ENCODE data around the gene PBX4.

Gene PBX4

DNA sequence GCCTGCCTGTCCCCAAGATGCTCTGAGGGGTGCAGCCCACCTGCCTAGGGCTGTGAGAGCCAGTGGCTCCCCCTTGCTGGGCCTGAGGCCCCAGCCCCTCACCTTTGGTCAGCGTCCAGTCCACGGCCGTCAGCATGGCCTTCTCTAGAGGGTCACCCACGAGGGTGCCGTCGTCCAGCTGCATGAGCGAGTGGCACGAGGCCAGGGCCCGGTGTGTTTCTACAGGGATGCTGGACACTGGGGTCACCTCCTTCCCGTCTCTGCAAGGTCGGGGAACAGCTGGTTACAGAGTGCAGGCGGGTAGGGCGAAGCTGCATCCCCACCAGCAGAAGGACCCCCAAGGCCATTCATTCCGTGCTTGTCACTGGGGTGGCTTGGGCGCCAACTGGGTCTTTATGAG is 36.0 kb upstream of the PBX4 start:
- in situ Hi-C loops (cut with HindIII; ENCODE audit: low sequenced_read_pairs) = no loop called here
- no peak for DNase-seq (ENCODE audit: low read depth)
- TF ChIP-seq, protein P1, sequence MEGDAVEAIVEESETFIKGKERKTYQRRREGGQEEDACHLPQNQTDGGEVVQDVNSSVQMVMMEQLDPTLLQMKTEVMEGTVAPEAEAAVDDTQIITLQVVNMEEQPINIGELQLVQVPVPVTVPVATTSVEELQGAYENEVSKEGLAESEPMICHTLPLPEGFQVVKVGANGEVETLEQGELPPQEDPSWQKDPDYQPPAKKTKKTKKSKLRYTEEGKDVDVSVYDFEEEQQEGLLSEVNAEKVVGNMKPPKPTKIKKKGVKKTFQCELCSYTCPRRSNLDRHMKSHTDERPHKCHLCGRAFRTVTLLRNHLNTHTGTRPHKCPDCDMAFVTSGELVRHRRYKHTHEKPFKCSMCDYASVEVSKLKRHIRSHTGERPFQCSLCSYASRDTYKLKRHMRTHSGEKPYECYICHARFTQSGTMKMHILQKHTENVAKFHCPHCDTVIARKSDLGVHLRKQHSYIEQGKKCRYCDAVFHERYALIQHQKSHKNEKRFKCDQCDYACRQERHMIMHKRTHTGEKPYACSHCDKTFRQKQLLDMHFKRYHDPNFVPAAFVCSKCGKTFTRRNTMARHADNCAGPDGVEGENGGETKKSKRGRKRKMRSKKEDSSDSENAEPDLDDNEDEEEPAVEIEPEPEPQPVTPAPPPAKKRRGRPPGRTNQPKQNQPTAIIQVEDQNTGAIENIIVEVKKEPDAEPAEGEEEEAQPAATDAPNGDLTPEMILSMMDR (IDR thresholded peaks at IDR 0.05; ENCODE audit: low read depth, low read length, missing control alignments) = no peak
- no peak overlapping the region for H3K4me3 ChIP-seq (ENCODE audit: low read depth, low read length)

DNA sequence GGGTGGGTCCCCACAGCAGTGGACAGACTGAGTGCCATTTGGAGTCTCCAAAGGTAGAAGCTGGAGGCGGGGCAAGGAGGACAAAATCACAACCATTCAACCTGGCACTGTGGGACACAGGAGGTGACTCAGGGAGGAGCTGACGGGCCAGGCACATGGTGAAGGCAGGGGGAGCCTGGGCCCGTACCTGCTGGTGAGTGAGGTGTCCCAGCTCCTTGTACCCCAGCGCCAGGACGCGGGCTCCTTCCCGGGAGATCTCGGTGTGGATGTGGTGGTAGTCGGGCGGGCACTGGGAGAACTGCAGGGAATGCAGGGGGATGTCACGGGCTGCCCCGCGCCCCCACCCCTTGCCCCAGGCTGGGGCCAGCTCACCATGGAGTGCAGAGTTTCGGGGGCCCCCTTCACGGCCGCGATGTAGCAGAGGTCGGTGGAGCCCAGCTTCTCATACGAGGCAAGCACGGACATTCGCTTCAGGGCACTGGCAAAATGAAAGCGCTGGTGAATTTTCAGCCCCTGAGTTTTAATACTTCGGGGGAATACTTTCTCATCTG is 35.2 kb upstream of the PBX4 start:
- TF ChIP-seq, protein P1 (IDR thresholded peaks at IDR 0.05; ENCODE audit: low read depth, low read length, missing control alignments) = no peak
- DNase-seq (ENCODE audit: low read depth) = no peak
- no peak overlapping the region for H3K4me3 ChIP-seq (ENCODE audit: low read depth, low read length)
- in situ Hi-C loops (cut with HindIII; ENCODE audit: low sequenced_read_pairs) = no loop called here

DNA sequence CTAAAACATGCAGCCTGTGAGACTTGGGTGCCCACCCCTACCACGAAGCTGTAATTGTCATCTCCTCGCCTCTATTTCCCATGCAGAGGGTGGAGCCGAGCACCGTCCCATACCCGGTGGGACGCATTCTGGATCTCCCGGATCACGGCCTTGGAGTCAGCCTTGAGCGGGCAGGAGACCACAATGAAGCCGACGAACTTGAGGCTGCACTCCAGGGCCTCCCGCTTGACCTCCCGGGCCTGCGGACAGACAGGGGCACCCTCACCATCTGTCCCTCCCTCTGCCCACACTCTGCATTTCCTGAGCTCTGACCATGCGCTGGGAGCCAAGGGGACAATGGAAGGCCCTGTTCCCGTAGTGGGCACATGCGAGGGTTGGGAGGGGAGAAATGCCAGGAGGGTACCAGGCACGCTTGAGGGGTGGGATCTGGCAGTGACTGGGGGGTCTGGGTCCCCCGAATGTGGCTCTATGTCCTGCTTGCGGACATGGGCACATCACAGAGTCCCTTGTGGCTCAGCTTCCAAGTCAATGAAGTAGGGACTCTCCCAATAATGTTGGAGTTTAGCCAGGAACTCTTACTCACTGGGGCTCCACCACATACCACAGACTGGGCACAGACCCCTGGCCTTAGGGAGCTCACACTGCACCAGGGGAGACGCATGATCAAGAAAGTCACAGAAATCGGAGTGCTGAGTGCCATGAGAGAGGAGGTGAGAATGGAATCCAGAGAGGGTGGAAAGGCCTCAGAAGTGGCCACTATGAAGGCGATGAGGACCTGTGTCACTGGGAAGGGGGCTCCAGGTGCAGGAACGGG is 34.2 kb upstream of the PBX4 start:
- in situ Hi-C loops (cut with HindIII; ENCODE audit: low sequenced_read_pairs) = no loop called here
- H3K4me3 ChIP-seq (ENCODE audit: low read depth, low read length) = no peak overlapping the region
- TF ChIP-seq, protein P1 (IDR thresholded peaks at IDR 0.05; ENCODE audit: low read depth, low read length, missing control alignments) = no peak
- DNase-seq (ENCODE audit: low read depth) = no peak

DNA sequence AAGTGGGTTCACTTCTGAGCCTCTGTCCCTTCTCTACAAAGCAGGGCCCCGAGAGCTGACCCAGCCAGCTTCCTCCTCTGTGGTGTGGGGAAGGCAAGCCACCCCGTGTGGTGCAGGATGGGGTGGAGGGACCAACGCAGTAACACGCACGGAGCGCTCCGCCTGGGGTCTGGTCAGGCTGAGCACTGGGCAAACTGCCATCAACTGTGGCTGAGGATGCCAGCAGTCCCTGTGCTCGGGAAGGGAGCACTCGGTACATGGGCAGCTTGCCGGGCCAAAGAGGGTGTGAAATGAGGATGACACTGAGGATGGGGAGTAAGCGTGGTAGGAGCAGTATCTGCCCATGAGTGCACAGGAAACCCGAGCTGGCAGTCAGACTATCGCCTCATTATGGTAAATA is 32.6 kb upstream of the PBX4 start:
- TF ChIP-seq, protein P1 (IDR thresholded peaks at IDR 0.05; ENCODE audit: low read depth, low read length, missing control alignments) = no peak
- in situ Hi-C loops (cut with HindIII; ENCODE audit: low sequenced_read_pairs) = no loop called here
- DNase-seq (ENCODE audit: low read depth) = no peak
- no peak overlapping the region for H3K4me3 ChIP-seq (ENCODE audit: low read depth, low read length)

DNA sequence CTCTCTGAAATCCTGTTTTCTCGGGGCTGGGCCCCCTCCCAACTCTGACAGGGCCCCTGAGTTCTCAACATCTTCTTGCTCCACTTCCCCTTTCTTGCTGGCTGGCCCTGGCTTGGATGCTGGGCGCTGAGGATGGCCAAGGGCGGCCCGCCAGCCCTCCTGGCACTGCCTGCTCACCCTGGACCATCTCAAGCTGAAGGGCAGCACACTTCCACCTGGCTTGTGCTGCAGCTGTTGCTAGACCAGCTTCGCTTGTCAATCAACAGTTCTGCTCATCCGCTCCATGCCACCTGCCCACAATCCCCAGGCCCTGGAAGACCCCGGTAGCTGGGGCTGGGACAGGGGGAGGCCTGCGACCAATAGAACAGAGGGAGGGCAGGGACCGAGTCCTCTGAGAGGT is 31.8 kb upstream of the PBX4 start:
- in situ Hi-C loops (cut with HindIII; ENCODE audit: low sequenced_read_pairs) = no loop called here
- TF ChIP-seq, protein P1 (IDR thresholded peaks at IDR 0.05; ENCODE audit: low read depth, low read length, missing control alignments) = no peak
- no peak for DNase-seq (ENCODE audit: low read depth)
- no peak overlapping the region for H3K4me3 ChIP-seq (ENCODE audit: low read depth, low read length)

DNA sequence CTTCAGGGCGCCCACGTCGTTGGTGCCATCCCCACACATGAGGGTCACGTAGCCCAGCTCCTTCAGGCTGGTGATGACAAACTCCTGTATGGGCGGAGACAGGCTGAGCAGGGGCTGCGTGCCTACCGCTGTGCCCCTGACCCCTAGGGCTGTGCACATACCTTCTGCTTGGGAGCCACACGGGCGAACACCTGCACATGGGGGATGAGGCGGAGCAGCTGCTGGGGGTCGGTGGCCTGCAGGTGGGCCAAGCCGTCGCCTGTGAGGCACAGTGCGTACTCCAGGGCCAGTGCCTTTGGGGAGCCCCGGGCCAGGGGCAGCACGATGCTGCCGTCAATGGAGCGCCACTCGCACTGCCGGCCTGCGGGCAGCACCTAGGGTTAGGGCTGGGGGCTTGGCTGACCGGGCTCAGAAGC is 31.1 kb upstream of the PBX4 start:
- TF ChIP-seq, protein P1 (IDR thresholded peaks at IDR 0.05; ENCODE audit: low read depth, low read length, missing control alignments) = no peak
- in situ Hi-C loops (cut with HindIII; ENCODE audit: low sequenced_read_pairs) = no loop called here
- H3K4me3 ChIP-seq (ENCODE audit: low read depth, low read length) = no peak overlapping the region
- DNase-seq (ENCODE audit: low read depth) = no peak
